Urothelium cell line (cell line): ENCODE measurements around the gene CILP.
"Not testable (repeated sequence)": the region's sequence is repeated elsewhere in the genome, so short reads cannot be mapped to it uniquely, and the experiment has no call there.

Source experiments
- DNase-seq: peaks from one replicate; pipeline ENCODE4 v3.0.0; 2011; ENCODE audit warnings: low spot score, mixed read lengths
- FAIRE-seq: peaks from 2 replicates; lab custom pipeline; 2011; peaks lifted over from hg19 to GRCh38; lab: Jason Lieb, UNC

The CILP gene, protein sequence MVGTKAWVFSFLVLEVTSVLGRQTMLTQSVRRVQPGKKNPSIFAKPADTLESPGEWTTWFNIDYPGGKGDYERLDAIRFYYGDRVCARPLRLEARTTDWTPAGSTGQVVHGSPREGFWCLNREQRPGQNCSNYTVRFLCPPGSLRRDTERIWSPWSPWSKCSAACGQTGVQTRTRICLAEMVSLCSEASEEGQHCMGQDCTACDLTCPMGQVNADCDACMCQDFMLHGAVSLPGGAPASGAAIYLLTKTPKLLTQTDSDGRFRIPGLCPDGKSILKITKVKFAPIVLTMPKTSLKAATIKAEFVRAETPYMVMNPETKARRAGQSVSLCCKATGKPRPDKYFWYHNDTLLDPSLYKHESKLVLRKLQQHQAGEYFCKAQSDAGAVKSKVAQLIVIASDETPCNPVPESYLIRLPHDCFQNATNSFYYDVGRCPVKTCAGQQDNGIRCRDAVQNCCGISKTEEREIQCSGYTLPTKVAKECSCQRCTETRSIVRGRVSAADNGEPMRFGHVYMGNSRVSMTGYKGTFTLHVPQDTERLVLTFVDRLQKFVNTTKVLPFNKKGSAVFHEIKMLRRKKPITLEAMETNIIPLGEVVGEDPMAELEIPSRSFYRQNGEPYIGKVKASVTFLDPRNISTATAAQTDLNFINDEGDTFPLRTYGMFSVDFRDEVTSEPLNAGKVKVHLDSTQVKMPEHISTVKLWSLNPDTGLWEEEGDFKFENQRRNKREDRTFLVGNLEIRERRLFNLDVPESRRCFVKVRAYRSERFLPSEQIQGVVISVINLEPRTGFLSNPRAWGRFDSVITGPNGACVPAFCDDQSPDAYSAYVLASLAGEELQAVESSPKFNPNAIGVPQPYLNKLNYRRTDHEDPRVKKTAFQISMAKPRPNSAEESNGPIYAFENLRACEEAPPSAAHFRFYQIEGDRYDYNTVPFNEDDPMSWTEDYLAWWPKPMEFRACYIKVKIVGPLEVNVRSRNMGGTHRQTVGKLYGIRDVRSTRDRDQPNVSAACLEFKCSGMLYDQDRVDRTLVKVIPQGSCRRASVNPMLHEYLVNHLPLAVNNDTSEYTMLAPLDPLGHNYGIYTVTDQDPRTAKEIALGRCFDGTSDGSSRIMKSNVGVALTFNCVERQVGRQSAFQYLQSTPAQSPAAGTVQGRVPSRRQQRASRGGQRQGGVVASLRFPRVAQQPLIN

DNA sequence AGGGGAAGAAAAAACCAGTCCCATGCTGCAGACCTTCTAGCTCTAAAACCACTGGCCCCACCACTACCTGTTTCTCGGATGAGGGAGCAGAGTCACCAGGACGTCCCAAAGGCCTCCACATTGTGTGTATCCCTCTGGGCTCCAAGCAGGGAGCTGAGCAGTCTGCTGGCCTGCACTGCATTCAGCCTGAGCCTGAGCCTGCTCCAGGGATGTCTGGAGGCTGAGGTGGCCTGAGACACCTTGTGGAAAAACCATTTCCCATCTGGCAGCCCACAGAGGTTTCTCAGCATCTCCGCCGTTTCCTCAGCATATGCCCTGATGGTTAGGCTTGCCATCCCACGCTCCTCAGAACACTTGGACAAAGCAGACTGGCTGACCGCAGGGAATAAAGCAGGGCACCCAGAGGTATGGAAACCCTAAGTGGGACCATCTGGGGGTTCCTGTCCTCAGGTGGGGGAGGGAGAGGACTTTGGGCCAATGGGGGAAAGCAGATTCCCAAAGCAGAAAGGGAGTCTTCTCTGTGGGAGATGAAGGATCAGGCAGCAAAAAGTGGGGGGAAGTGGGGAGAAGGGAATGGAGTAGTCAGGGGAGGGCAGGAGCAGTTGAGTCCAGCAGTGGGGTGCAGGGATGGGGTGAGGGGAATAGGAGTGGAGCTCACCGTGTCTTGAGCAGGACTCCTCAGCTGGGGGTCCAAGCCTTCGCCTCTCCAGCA, at the start of gene CILP:
Gene CILP, minus strand, starts transcription at position 704 of the 712 bp plus-strand sequence. CDS start 1,718 bp downstream, outside the sequence.
- FAIRE-seq: no peak
- DNase-seq: no peak

DNA sequence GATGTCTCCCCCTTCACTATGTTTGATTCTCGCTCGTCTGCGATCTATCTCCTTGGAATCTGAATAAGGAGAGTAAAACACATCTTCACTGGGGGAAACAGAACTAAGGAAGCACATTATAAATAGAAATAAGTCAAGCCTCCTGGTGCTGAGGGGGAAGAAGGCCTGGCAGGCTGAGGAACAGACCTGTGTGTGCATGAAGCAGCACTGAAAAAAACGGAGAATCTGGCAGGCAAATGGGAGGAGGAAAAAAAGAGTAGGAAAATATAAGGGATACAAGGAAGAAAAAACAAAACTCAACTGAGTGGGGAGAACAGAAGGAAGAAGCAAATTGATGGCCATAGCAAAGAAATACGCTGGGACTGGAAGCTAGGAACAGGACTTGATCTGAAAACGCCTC, 49.7 kb upstream of the CILP start:
- FAIRE-seq (no peak), DNase-seq (no peak)

DNA sequence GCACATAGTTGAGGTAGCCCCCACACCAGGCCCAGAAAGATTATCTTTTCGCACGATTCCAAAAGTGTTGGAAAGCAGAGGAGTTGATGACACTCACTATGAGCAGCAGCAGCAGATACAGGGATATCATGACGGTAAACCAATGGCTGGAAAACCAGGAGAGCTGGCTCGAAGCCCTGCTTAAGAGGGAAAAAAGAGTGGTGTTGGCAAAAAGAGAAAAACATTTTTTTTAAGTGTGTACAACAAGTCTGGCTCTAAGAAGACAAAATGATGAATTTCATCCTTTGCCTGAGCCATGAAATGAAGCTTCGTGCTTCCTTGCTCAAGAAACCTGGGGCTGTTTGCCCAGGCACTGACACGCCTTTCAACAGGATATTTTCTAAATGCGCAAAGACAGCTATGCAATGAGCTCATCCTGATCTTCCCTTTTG, 48.1 kb upstream of the CILP start:
- FAIRE-seq: no peak
- no peak for DNase-seq

DNA sequence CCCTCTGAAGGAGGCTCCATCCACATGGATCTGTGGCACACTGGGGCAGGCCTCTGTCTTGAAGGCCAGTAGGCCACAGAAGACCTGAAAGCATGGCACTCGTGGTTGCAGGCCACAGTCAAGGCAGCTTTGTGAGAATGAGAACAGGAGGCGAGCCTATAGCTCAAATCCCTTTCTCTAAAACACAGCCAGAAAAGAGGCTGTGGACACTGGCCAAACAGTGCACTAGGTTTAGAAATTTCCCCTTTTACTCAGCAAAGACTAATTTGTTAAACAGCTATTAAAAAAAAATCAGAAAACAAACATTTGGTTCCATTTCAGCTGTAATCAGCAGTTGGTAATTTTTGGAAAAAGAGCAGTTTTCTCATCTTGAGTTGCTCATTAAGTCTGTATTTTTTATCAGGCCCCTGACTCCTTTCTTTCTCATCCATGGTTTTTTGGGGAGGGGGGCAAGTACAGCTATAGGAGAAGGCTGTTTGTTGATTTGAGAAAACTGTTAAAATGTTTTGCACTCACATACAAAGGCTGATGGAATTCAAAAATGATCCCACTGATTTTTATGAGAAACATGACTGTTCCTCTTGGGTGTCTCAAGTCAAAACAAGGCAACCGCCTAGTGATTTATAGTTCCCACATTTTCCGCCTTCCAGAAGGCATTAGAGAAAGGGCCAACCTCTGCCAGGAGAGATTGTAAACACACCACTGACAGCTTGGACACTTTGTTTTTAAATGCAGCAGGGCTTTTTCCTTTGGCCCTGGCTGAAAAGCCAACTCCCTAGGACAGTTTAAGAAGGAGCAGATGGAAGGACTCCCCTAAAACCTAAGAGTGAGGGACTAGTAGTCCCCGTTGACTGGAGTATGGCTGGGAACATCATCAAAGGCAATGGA, 47.3 kb upstream of the CILP start:
- FAIRE-seq (no peak), DNase-seq (no peak)

DNA sequence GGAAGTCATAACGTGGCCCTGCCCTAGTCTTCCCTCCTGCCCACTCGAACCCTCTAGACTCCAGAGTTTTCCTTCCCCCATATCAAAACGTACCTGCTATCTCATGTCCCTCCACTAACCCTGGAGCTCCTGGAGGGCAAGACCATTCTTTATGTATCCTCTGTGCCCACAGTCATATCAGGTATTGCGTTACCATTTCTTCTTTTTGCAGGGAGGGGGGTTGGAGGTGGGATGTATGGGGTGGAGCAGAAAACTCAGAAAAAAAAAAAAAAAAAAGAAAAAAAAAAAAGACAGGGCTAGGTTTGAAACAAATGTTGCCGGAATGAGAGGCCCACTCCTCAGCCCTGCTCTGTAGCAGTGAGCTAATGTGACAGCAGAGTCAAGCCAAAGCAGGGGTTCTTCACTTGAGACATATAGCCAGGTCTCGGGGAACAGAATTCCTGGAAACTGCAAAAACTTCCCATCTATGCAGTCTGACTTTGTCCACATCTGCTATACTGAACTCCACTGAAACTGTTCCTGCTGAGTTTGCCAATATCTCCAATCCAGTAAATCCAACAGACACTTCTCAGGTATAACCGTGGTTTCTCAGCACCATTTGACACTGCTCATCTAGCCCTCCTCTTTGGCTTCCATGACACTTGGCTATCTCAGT, 44.3 kb upstream of the CILP start:
- FAIRE-seq: no peak
- DNase-seq: no peak

DNA sequence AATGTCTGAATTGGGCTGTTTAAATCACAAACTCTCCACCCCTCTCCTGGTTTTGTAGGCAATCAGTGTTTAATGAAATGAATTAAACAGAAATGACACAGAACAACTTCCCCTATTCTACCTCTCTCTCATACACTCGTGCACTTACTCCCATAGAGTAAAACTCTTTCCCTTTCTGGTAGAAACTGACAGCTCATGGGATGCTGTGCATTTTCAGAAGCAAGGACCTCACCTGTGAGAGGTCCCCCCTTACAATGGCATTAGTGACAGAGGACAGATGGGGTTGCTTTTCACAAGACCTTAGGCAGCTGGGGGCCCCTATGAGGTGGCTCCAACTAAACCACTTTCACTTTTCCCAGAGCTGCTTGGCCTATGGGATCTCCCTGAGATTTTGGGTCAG, 43.5 kb upstream of the CILP start:
- FAIRE-seq: no peak

DNA sequence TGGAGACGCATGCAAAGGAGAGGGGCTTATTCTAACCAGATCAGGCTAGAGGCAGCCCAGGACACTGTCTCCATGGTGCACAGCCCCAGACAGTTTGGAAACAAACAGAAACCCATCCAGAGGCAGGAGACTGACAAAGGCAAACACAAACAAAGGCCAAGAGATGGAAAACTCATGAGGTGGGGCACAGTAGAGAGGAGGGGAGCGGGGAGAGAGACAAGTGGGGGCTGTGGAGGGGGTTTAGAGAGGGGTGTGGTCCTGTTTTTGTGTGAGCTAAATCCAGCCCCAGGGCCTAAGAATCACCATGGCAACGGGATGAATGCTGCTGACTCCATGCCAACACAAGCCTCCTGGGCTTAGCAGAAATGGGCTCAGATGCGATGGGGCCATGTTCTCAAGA, 43.1 kb upstream of the CILP start:
- FAIRE-seq (no peak), DNase-seq (no peak)

More for the DNA sequence above, 43.5 kb upstream of the CILP start:
- no peak for DNase-seq

DNA sequence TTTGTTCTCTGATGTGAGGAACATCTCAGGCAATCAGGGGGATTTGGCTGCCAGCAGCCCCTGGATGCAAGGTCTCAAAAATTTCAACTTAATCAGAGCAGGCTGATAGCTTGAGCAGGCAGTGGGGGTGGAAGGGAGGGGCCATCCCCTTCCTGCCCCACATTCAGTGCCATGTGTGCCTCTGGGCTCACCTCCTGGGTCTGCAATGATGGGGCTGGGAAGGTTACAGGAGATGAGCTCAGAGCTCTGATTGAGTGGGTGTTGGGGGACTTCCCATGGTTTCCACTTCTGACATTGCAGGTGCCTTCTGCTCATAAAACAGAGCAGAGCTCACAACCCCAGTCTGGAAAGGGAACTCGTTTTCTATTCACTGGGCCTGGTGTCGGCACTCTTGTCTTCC, 38.4 kb upstream of the CILP start:
- no peak for DNase-seq
- no peak for FAIRE-seq

DNA sequence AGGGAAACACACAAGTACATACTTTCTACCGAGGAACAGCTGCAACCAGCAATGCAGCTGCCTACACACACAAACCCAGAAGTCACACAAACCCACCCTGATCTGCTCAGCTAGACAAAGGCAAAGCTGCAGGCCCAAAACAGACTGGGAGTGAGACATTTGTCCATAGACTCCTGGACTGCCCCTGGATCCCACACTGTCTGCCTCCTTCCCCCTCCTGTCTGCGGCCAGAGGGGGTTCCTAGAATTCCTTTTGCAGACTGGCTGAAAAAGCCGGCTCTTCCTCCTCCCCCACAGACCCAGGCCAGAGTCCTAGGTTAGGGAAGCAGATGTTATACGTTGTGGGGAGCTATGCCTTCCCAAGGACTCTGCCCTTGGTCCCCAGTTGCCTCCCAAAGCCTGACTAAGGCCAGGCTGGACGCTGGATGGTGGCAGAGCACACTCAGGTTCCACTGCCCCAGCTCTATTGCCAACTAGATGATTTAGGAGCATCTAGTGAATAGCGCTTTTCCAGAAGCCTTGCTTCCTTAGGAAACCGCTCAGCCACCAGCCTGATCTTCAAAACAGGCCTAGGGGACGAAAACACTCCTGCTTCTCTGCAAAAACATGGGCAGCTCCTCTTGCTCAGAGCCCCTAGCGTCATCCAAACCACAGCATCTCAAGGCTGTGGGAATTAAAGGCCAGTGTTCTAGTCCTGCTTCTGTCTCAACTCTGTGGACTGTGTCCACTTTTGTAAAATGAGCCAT, 37.4 kb upstream of the CILP start:
- FAIRE-seq: no peak
- DNase-seq: no peak

DNA sequence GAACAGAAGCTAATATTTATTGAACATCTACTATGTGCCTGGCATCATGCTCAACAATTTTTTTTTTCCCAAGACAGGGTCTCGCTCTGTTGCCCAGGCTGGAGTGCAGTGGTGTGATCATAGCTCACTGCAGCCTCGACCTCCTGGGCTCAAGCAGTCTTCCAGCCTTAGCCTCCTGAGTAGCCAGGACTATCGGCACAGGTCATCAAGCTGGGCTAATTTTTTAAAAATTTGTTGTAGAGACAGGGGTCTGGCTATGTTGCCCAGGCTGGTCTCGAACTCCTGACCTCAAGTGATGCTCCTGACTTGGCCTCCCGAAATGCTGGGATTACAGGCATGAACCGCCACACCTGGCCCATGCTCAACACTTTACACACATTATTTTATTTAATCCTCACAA, 35.7 kb upstream of the CILP start:
- DNase-seq (no peak), FAIRE-seq (no peak)

DNA sequence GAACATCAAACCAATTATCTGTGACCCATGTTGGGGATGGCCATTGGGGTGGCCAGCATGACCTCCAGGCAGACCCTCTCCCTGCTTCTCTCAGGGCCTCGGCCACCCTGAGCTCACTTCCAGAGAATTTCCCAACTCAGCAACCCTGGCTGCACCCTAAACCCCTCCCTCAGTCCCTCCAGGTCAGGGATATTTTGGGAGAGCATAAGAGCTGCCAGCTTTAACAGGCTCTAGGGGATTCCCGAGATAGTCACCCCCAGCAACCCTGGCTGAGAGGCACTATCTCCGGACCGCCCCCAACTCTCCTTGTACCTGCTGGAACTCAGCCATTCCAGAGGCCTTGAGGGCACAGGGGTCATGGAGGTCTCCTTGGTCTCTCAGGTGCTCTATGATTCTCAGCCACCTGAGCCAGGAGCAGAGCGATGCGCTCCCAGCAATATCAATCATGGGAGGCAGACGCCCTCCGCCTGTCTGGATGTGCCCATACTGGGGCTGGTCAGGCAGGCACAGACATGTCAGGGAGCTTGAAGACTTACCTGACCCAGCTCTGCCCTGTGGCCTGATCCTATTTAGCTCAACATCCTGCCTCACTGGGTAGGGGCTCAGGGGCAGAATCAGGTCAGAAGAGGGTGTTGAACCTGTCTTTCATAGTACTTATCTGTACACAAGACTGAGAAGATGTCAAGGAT, 34.9 kb upstream of the CILP start:
- DNase-seq (no peak), FAIRE-seq (no peak)

DNA sequence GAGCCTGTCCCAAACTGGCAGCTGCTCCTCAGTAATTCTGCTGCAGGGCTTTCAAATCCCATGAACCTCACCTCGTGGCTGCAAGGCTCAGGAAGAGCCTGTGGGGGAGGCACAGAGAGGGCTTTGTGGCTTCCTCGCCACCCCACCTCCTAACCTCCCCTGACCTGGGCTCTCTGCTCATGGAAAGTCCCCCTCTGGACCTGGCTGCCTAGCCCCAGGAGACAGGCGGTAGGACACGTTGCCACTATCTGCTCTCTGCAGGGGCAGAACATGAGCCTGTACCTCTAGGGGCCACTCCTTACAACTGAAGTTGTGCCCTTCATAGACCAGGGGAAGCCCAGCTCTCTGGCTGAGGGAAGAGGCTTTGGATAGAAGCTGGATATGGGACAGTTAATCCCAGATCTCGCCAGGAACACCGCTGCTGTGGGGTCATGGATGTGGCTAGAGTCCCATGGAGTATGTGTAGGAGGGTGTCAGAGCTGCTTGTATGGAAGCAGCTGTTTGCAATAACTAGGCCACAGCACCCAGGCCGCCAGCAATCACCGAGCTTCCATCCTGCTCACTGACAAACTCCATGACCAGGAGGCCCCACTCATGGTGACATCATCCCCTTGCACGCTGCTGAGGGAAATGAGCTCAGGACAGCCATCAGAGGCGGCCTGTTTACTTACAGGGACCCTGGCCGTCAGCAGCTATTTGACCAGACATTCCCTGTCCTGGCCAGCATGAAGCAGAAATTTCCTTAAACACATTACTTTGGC, 34.0 kb upstream of the CILP start:
- DNase-seq: no peak
- no peak for FAIRE-seq

DNA sequence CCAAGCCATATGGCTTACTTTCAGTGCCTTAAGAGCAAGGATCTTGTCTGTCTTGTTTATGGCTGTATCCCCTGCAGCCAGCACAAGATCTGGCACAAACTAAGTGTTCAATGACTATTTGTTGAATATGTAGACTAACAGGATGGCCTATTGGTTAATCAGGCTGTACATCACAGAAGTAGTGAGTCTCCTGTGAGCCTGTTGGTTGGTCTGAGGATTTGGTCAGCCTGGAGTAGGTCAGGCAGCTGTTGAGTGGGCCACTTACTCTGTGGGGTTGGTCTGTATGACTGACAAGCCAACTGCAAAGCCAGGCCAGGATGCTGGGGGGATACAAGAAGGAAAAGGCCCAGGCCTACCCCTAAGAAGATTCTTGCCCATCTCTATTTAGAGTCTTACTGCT, 33.4 kb upstream of the CILP start:
- FAIRE-seq: no peak
- DNase-seq: no peak

DNA sequence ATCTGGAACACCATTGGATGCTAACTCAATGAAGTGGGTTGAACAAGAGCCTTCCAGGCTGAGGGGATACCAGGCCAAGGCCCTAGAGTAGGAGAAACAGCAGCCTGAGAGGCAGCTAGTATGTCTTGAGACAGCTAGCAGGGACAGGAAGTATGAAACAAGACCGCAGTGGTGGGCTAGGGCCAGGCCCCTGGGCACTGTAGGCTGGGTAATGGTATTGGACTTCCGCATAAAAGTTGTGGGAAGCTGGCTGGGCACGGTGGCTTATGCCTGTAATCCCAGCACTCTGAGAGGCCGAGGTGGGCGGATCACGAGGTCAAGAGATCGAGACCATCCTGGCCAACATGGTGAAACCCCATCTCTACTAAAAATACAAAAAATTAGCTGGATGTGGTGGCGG, 25.2 kb upstream of the CILP start:
- DNase-seq, FAIRE-seq: not testable (repeated sequence)

DNA sequence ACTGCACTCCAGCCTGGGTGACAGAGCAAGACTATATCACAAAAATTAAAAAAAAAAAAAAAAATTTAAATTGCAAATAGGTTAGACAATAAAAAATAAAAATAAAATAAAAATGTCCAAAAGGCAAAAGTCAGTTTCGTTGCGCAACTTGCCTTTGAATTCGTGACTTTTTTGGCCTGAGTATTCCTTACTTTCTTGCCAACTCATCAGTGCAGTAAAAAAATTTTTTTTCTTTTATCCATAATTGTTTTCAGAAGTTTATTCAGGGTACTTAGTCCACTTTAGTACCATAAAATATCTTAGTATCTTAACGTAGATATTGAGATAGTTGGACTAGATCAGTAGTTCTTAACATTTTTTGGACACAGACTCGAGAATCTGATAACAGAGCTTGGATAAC, 22.4 kb upstream of the CILP start:
- FAIRE-seq (no peak), DNase-seq (no peak)

DNA sequence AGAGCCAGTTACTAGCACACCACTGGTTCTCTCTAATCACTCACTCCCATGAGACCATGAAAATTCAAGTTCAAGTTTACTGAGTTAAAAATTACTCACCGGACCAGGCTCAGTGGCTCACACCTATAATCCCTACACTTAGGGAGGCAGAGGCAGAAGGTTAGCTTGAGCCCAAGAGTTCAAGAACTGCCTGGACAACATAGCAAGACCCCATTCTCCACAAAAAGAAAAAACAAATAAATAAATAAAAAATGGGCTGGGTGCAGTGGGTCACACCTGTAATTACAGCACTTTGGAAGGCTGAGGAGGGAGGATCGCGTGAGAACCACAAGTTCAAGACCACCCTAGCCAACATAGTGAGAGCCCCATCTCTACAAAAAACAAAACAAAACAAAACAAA, 21.2 kb upstream of the CILP start:
- no peak for DNase-seq
- FAIRE-seq: no peak

DNA sequence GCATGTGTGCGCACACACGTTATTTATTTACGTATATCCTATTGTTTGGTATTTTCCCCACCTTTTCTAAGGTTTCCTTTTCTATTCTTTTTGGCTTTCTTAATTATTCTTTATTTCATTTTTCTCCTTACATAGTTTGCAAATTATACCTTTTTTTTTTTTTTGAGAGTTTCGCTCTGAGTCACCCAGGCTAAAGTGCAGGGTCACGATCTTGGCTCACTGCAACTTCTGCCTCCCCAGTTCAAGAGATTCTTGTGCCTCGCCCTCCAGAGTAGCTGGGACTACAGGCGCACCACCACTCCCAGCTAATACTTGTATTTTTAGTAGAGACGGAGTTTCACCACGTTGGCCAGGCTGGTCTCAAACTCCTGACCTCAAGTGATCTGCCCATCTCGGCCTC, 20.0 kb upstream of the CILP start:
- no peak for DNase-seq
- FAIRE-seq: no peak
